K562 (cell line): Measurements from ENCODE around the gene HSPB1. TPM values are rescaled to one million over a fixed set of nuclear protein-coding genes. Genes with fewer than 3 reads are reported as not detected.

Experiments
- ATF6 ChIP-seq: sonication (generic); formaldehyde crosslinking; IDR thresholded peaks from 2 replicates; pipeline ENCODE4 v1.4.0; 2020; ENCODE audit warnings: mild to moderate bottlenecking, missing genetic modification reagents
- BDP1 ChIP-seq: IDR thresholded peaks from 3 replicates; pipeline ENCODE4 v1.6.1; 2011; ENCODE audit not compliant: insufficient read length, insufficient read depth
- CBX8 ChIP-seq: fragments of 200-600 bp; sonication (generic); IDR thresholded peaks from 2 replicates; pipeline ENCODE4 v1.6.1; 2012; ENCODE audit warnings: borderline replicate concordance, mixed run types, low read depth, mild to moderate bottlenecking, moderate library complexity, mixed read lengths, low read length, control low read depth, inconsistent platforms; ENCODE audit not compliant: poor library complexity, severe bottlenecking; ENCODE audit errors: extremely low read depth
- E2F8 ChIP-seq: fragments of 450-650 bp; IDR thresholded peaks from 2 replicates; pipeline ENCODE4 v1.7.1; 2018; ENCODE audit warnings: mild to moderate bottlenecking, low read depth; ENCODE audit not compliant: partially characterized antibody
- ETV5 ChIP-seq: sonication (generic); formaldehyde crosslinking; IDR thresholded peaks from 2 replicates; pipeline ENCODE4 v1.4.0; 2020; ENCODE audit warnings: low read depth, mild to moderate bottlenecking, missing genetic modification reagents
- HDAC1 ChIP-seq, 2 experiments: fragments of 450-650 bp; IDR thresholded peaks; 2 replicates each; pipeline ENCODE4 v1.6.1; 2016 to 2017; ENCODE audit warnings: inconsistent platforms in 1 of 2, mild to moderate bottlenecking in 1 of 2, moderate library complexity in 1 of 2
- HIVEP1 ChIP-seq: fragments of 250-450 bp; sonication (Bioruptor Pico); IDR thresholded peaks from 2 replicates; pipeline ENCODE4 v1.4.0; 2020; ENCODE audit warnings: mild to moderate bottlenecking
- HMGN3 ChIP-seq: IDR thresholded peaks from 2 replicates; pipeline ENCODE4 v1.6.1; 2011; ENCODE audit warnings: borderline replicate concordance, low read depth, mild to moderate bottlenecking, mixed read lengths, low read length; ENCODE audit not compliant: insufficient read length; ENCODE audit errors: extremely low read depth
- KLF10 ChIP-seq: fragments of 250-450 bp; sonication (Bioruptor Pico); IDR thresholded peaks from 2 replicates; pipeline ENCODE4 v1.6.1; 2021; ENCODE audit warnings: matching md5 sums
- MTA2 ChIP-seq: fragments of 450-650 bp; IDR thresholded peaks from 2 replicates; pipeline ENCODE4 v1.6.1; 2016; ENCODE audit warnings: low read depth
- MYNN ChIP-seq, 2 experiments: sonication (generic); formaldehyde crosslinking in 1 of 2; IDR thresholded peaks; 2 replicates each; pipeline versions ENCODE4 v1.5.0 to v1.6.1; 2016 to 2020; ENCODE audit warnings: antibody characterized with exemption in 1 of 2, missing genetic modification reagents in 1 of 2
- RFX1 ChIP-seq: fragments of 450-650 bp; IDR thresholded peaks from 2 replicates; pipeline ENCODE4 v1.6.1; 2016; ENCODE audit warnings: mild to moderate bottlenecking, moderate library complexity
- SAFB2 ChIP-seq: fragments of 200-400 bp; formaldehyde crosslinking; IDR thresholded peaks from 2 replicates; pipeline ENCODE4 v1.6.1; 2018; ENCODE audit warnings: borderline replicate concordance, low read length, low read depth, moderate library complexity; ENCODE audit not compliant: severe bottlenecking
- SP1 ChIP-seq: sonication (generic); formaldehyde crosslinking; IDR thresholded peaks from 2 replicates; pipeline ENCODE4 v1.8.1; 2022; ENCODE audit warnings: mild to moderate bottlenecking, missing genetic modification reagents
- TEAD1 ChIP-seq, 2 experiments: fragments of 450-650 bp in 1 of 2; sonication (generic) in 1 of 2; formaldehyde crosslinking; IDR thresholded peaks; 2 replicates each; pipeline versions ENCODE4 v1.4.0 to v1.8.0; 2020 to 2022; ENCODE audit warnings: mild to moderate bottlenecking in 2 of 2, missing genetic modification reagents in 1 of 2
- ZBTB49 ChIP-seq: sonication (generic); formaldehyde crosslinking; IDR thresholded peaks from 2 replicates; pipeline ENCODE4 v1.8.0; 2022; ENCODE audit warnings: missing genetic modification reagents, mild to moderate bottlenecking, borderline replicate concordance
- ZNF12 ChIP-seq: sonication (generic); formaldehyde crosslinking; IDR thresholded peaks from 2 replicates; pipeline ENCODE4 v1.4.0; 2020; ENCODE audit warnings: mild to moderate bottlenecking, missing genetic modification reagents
- ZNF778 ChIP-seq: fragments of 450-650 bp; formaldehyde crosslinking; IDR thresholded peaks from 2 replicates; pipeline ENCODE4 v1.4.0; 2020; ENCODE audit warnings: mild to moderate bottlenecking, moderate library complexity
- polyA plus RNA-seq, 8 experiments: library from polyadenylated mRNA; depleted of rRNA in 4 of 8; stranded (reverse) in 5 of 8; unstranded in 3 of 8; fragments of >200 nt; fragmentation: Nextera tagmentation in 2 of 8; fragmentation: Illumina TruSeq in 1 of 8; extraction: Ambion mirVana in 2 of 8; extraction: Trizol in 1 of 8; gene quantifications; 2 replicates each; pipeline versions ENCODE4 v1.2.1 to v1.2.3, GENCODE V29; 2011 to 2014; ENCODE audit warnings: inconsistent platforms in 1 of 8, missing spikeins in 1 of 8
- total RNA-seq, 7 experiments: library from RNA; depleted of rRNA in 6 of 7; stranded (reverse); fragments of >200 nt in 6 of 7; fragmentation: Illumina TruSeq in 2 of 7; extraction: Trizol in 2 of 7; gene quantifications; 2 replicates each; pipeline versions ENCODE4 v1.2.1 to v1.2.3, GENCODE V29; 2011 to 2021; ENCODE audit warnings: low replicate concordance in 1 of 7

Gene HSPB1
- total and polyA plus RNA-seq, 9 of the 15 experiments (the other 6 are each of a cell fraction or from before 2014, with no cell fraction given), result 27.1 to 522 (median 138) TPM

GRCh38 chr7:76303202-76304147, 1.0 kb downstream of the HSPB1 start (continued):
- TF ChIP-seq ATF6 (no peak), HIVEP1 (CRISPR knock-in tag) (no peak), SP1 (peak; percentile 58; the same call in 1 of the 2 replicates), RFX1 (no peak), ETV5 (CRISPR knock-in tag) (peak; percentile 67; the same call in 1 of the 2 replicates), ZBTB49 (no peak), SAFB2 (no peak), BDP1 (no peak), CBX8 (no peak), MTA2 (peak; percentile 37; the same call in 1 of the 2 replicates), ZNF778 (CRISPR knock-in tag) (no peak), HMGN3 (peak; percentile 92), HDAC1 (IDR thresholded peaks at IDR 0.05) (peak in 1 of 2 experiments; percentile 90; a peak in 2 of 4 replicates), TEAD1 (CRISPR knock-in tag; IDR thresholded peaks at IDR 0.05) (no peak), MYNN (IDR thresholded peaks at IDR 0.05) (peak; percentile 66; the same call in 1 of the 2 replicates), MYNN (CRISPR knock-in tag; IDR thresholded peaks at IDR 0.05) (no peak), ZNF12 (CRISPR knock-in tag) (no peak), E2F8 (no peak), KLF10 (no peak)
